Peyer's patch (tissue), 4 donors: ENCODE measurements around the gene NUFIP2.

ENCODE experiments used
- CTCF ChIP-seq, 6 experiments: fragments of 450-650 bp in 4 of 6; fragments of 200-600 bp in 2 of 6; sonication (generic) in 1 of 6; IDR thresholded peaks; one replicate each; pipeline ENCODE4 v1.5.1; 2017 to 2019; ENCODE audit warnings: antibody characterized with exemption in 6 of 6, mild to moderate bottlenecking in 3 of 6, moderate library complexity in 1 of 6
- POLR2A ChIP-seq, 2 donors: fragments of 450-650 bp; IDR thresholded peaks; one replicate each; pipeline ENCODE4 v1.5.1; 2017; ENCODE audit warnings: antibody characterized with exemption in 2 of 2, mild to moderate bottlenecking in 2 of 2, moderate library complexity in 2 of 2

DNA sequence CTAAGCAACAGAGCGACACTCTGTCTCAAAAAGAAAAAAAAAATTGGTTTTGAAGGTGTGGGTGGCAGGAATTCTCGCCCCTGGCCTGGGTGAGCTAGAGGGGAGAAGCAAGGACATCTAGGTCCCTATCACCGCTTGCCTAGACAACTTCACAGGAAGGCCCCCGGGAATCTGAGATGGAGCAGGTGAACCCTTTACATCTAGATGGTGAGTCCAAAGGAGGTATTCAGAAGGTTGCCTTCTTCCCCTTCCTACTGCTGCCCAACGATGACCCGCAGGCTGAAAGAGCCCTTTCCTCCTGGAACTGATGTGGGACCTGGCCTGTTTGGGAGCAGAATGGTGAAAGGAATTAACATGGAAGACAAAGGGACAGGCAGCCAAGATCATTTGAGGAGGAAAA is 48.5 kb downstream of the NUFIP2 start:
- TF ChIP-seq CTCF (IDR thresholded peaks at IDR 0.05) = no peak
- no peak for TF ChIP-seq POLR2A (IDR thresholded peaks at IDR 0.05)
